AML-193 (cell line): ENCODE results near the gene OR2T8.

Experiments used
- DNase-seq, 2 experiments: peaks; one replicate each; lab custom pipeline; 2025; lab: John Stamatoyannopoulos, UW

Gene OR2T8, protein sequence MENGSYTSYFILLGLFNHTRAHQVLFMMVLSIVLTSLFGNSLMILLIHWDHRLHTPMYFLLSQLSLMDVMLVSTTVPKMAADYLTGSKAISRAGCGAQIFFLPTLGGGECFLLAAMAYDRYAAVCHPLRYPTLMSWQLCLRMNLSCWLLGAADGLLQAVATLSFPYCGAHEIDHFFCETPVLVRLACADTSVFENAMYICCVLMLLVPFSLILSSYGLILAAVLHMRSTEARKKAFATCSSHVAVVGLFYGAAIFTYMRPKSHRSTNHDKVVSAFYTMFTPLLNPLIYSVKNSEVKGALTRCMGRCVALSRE

DNA sequence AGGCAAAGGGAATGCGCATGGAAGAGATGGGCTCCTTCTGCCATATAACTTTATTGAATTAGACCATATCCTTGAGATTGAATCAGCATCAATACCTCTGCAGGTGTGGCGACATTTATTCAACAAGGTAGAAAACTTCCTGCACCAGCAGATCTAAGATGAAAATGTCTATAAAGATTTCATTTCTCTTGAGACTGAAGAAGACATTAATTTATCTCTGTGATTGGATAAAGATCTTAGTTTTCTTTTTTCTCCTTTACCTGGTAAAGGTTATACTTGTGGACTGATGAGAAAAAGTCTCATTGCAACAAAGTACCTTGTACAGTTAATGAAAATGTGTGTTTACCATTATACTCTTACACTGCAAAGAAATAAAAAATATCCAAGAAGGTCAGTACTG is at the start of gene OR2T8:
TSS of gene OR2T8 (plus strand) at position 301 of the 400 bp plus-strand sequence. CDS start 766 bp downstream, outside the sequence.
- no peak for DNase-seq

DNA sequence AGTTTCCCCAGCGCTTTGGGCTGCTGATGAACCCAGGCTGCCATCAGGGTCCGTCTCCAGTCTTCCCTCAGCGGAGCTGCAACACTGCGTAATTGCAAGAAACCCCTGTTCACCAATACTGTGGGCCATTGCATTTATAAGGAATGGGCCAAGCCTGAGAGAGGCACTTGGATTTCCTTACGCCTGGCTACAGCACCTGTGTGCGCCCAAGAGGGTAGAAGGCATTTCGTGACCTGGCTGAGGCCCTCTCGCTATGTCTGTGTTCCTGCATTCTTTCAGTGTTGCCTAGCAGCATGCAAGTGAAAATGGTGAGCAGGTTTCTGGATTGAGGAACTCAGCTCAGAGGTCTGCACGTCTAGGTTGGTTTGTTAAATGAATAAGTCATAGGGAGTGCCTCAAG is 36.7 kb upstream of the OR2T8 start:
- DNase-seq, result no peak

DNA sequence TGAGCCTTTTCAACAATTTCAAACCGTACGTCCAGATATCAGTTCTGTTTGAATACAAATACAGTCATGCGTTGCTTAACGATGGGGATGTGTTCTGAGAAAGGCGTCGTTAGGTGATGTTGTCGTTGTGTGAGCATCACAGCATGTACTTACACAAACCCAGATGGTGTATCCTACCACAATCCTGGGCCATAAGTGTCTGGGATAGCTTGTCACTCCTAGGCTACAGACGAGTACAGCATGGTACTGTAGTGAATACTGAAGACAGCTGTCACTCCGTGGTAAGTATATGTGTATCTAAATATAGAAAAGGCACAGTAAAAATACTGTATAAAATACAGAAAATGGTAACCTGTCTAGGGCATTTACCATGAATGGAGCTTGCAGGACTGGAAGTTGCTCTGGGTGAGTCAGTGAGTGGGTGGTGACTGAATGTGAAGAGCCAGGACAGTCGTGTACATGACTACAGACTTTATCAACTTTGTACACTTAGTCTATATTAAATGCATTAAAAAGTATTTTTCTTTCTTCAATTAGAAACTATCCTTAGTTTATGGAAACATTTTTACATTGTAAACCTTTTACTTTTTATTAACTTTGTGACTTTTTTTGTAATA is 35.1 kb upstream of the OR2T8 start:
- DNase-seq, result no peak

DNA sequence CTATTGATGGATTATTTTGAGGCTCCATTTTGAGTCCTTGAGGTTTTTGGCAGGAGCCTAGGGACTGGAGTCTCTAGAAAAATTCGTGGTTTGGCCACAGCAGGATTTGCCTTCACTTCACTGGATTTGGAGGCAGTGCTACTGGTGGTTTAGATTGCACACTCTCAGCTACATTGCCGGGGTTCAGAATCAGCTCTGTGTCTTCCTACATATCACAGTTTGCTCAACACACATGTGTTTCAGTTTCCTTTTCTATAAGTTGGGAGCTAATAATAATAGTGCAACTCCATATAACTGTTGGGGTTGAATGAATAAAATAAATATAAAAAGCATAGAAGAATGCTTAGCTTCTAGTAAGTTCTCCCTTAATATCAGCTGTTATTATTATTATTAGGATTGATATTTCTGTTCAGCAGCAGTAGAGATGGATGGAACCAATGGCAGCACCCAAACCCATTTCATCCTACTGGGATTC is 24.9 kb upstream of the OR2T8 start, which contains the start of gene OR2W3:
TSS of gene OR2W3 (plus strand) at position 425 of the 475 bp plus-strand sequence. CDS start at position 425, 0 bp downstream.
- DNase-seq, result no peak

DNA sequence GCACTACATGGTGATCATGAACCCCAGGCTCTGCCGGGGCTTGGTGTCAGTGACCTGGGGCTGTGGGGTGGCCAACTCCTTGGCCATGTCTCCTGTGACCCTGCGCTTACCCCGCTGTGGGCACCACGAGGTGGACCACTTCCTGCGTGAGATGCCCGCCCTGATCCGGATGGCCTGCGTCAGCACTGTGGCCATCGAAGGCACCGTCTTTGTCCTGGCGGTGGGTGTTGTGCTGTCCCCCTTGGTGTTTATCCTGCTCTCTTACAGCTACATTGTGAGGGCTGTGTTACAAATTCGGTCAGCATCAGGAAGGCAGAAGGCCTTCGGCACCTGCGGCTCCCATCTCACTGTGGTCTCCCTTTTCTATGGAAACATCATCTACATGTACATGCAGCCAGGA is 24.1 kb upstream of the OR2T8 start:
- no peak for DNase-seq

DNA sequence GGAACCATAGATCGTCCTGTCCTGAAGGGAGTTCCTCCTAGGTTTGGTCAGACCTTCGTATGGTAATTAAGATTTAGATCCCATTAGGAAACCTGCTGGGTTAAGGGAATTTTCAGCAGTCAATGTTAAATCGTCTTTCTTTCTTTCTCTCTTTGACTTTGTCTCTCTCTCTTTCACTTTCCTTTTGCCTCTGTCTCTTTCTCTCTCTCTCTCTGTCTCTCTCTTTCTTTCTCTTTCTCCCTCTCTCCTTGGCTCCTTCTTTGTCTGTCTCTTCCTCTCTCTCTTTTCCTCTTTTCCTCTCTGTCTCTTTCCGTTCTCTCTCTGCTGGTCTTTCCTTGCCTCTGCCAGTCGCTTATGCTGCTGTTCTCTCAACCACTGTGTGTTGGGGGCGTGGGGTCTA is 15.9 kb upstream of the OR2T8 start:
- no peak for DNase-seq

DNA sequence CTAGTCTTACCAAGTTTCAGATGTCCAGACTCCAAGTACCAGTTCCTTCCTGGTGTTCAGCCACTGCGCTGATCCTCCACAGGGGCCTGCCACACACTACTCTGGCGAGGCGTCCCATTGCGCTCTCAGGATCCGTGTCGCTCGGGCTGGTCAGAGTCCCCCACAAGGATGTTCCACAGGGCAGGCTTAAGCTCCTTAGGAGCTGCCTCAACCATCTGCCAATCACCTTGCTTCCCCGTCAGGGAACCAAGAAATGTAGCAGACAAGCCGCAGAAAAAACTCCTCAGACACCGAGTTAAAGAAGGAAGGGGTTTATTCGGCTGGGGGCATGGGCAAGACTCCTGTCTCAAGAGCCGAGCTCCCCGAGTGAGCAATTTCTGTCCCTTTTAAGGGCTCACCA is 14.9 kb upstream of the OR2T8 start:
- DNase-seq, result no peak

DNA sequence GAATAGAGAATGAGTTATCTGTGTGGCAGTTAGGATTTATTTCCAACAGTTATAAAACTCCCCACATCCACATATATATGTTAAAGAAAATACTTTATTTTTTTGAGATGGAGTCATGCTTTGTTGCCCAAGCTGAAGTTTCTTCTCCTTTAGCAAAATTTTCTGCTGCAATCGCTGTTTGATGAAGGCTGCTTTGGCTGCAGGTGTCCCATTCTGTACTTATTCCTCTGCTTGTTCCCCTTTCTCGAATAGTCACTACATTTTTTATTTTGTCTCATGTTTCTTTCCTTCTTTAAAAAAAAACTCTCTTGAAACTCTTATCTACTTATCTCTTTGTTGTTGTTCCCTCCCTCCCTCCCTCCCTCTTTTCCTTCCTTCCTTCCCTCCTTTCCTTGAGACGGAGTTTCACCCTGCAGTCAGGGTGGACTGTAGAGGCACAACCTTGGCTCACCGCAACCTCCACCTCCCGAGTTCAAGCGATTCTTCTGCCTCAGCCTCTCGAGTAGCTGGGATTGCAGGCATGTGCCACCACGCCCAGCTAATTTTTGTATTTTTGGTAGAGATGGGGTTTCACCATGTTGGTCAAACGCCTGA is 14.0 kb upstream of the OR2T8 start:
- no peak for DNase-seq

DNA sequence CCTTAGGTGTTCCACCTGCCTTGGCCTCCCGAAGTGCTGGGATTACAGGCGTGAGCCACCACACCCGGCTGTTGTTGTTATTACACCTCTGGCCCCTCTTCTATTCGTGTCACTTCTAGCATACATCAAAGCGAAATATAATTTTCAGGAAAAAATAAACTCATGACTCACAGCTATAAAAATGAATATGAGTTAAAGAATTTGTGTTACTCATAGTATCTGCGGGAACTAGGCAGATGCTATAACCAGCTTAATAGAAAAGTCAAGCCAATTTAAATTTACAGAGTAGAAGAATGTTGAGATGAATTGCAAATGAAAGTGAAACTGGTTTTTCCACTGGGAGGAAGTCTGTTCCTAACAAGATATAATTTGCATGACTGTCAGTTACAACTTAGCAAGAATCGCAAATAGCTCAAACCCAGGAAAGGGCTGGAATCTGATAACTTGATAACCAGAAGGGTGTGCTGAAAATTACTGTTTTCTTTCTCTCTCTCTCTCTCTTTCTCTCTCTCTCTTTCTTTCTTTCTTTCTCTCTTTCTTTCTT is 13.5 kb upstream of the OR2T8 start:
- DNase-seq, result peak; percentile 12 to 17

DNA sequence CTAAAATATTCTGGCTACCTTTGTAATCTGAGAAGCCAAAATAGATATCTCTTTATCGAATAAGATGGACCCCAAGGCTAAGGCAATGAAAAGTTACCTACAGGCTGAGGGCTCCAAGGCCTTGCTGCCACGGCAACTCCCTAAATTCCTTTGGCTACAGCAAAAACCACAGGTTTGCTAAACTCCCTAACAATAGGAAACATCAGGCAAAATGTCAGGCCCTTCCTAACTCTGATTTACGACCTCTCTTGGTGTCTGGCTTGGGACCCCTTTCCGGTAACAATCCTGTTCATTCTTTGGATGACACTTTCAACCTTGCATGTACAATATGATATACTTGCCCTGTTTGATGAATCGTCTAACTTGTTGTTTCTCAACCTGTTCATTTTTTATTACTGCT is 11.3 kb upstream of the OR2T8 start:
- no peak for DNase-seq

DNA sequence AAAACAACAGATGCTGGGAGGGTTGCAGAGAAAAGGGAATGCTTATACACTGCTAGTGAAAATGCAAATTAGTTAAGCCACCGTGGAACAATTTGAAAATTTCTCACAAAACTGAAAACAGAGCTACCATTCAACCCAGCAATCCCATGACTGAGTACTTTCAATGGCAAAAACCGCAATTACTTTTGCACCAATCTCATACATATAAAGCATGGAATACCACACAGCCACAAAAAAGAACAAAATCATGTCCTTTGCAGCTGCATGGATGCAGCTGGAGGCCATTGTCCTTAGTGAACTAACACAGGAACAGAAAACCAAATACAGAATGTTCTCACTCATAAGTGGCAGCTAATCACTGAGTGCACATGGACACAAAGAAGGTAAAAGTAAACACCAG is 6.3 kb upstream of the OR2T8 start:
- DNase-seq, result no peak

DNA sequence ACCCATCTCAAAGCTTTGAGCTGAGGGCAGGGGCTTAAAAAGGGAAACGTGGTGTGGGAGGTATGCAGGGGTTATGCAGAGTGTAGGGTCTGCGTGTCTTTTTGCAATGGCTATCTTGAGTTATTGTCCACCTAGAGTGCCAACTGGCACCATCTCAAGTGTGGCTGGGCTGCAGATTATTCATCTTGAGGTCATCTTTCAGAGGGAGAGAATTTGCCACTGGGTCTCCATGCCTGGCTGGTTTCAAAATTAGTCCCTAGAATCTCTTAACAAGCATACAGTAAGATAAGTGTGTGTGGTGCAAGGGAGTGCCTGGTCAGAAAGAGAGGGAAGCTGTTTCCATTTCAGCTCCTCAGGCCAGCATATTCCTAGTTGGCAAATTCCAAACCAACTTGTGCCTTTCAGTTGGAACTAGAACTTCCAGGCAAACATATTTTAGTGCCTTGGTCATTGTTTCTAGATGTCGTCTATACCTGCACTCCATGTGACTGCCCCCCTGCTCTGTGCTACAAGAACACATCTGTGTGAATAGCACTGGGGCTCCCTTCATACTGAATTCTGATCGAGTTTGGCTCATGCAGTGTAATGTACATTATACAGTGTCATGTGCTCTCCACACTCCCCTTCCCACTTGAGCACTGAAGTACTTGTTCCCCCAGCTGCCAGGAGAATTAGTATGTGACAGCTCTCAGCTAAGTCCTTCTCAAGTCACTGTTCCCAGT is 5.0 kb upstream of the OR2T8 start:
- DNase-seq, result no peak

DNA sequence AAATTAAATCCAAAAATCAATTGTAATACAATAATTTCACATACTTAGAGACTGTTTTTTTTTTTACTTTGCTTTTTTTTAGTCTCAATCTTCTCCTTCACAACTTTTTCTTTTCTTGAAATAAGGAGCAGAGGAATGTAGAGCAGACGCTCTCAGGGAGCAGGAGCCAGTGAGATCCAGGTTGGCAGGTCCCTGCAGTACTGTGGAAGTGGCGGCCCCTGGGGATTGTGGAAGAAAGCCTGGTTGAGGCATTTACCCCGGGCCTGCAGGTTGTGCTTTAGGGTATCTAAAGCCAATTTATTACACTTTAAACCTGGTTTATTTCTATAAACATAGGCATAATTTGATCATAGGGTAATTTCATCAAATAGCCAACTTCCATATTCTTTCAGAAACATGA is 3.9 kb downstream of the OR2T8 start:
- no peak for DNase-seq

DNA sequence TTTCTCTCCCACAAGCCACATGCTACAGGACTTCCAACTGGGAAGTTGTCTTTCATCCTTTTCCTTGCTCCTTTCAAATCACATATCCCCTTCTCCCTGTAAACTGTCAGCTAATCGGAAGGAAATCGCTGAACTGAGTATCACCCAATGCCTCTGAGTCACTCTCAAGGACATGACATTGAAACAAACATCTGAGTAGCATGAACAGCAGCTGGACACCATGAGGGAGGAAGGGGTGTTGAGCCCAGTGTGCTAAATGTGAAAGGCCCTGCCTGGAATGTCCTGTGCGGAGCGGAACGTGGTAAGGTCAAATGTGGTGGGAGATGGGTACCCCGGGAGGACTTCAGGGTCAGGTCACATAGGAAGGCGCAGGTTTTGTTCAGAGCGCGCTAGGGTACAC is 4.8 kb downstream of the OR2T8 start, which contains the start of gene OR2AJ1:
TSS of gene OR2AJ1 (plus strand) at position 22 of the 400 bp plus-strand sequence. CDS start 8,880 bp downstream, outside the sequence.
- DNase-seq, result no peak

DNA sequence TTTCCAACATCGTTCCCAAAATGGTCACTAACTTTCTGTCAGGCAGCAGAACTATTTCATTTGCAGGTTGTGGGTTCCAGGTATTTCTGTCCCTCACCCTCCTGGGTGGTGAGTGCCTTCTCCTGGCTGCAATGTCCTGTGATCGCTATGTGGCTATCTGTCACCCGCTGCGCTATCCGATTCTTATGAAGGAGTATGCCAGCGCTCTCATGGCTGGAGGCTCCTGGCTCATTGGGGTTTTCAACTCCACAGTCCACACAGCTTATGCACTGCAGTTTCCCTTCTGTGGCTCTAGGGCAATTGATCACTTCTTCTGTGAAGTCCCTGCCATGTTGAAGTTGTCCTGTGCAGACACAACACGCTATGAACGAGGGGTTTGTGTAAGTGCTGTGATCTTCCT is 13.9 kb downstream of the OR2T8 start:
- DNase-seq, result no peak

DNA sequence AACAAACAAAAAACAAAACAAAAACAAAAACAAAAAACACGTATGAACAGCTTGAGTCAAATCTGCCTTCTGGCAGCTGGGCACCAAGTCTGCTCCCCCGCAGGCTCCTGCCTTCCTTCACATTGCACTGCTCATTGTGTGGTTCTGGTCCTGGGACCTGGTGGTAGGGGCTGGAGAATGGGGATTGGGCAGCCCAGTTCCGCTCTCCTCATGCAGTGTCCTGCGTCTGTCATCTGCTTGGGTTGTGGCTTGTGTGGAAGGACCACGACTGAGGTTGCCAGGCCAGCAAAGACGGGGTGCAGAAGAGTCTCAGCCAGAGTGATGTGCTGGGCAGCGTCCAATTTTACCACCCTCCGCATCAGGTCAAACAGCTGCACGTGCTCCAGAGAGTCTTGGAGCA is 15.7 kb downstream of the OR2T8 start:
- DNase-seq, result no peak

DNA sequence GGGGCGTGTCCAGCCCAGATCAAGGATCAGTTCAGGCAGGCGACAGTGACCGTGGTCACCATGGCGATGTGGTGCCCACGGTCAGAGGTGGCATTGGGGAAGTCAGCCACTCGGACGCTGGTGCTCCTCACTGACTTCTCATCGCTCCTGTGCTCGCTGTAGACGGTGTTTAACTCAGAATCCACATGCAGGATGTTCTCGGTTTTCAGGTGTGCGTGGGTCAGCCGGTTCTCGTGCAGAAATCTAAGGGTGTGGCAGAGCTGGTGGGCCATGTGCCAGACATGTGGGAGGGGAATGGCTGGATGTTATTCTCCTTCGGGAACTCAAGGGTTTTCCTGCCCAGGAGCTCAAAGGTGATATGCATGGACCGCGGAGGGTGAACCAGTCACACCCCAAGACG is 16.4 kb downstream of the OR2T8 start:
- DNase-seq, result no peak

DNA sequence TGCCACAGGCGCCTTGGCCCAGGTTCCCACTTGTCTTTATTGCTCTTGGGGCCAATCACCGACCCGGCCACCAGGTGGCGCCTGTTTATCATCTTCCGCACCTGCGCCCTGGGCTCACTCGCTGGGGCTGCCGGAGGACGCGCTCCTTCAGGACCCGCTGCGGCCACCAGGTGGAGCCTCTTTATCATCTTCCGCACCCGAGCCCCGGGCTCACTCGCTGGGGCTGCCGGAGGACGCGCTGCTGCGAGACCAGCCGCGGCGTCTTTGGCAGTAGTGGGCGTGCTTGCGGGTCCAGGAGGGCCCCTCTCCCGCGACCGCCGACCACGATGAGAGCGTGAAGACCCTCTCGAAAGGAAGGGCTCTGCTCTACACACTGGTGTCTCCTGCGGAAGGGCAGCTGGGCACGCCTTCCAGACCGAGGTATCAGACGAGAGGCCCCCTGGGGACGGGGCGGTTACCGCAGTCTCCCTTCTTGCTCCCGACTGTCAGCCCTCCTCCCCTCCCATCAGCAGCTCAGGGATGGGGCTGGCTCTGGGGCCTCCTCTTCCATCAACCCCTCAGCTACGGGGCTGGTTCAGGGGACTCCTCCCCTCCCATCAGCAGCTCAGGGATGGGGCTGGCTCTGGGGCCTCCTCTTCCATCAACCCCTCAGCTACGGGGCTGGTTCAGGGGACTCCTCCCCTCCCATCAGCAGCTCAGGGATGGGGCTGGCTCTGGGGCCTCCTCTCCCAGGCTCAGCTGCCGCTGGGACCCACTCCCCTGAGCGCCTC is 17.1 kb downstream of the OR2T8 start:
- DNase-seq, result peak; percentile 72 to 86

DNA sequence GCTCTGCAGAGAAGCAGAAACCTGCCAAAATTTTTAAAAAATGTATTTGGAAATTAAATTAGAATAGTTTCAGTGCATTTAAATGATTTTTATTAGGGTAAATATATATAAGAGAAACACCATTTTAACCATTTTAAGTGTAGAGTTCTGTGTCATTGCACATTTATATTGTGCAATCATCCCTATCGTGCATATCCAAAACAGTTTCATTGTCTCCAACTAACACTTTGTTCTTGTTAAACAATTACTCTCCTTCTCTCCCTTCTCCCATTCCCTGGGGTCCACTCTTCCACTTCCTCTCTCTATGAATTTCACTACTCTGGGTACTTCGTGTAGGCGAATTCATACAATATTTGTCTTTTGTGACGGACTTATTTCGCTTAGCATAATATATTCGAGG is 22.6 kb downstream of the OR2T8 start:
- DNase-seq, result no peak

DNA sequence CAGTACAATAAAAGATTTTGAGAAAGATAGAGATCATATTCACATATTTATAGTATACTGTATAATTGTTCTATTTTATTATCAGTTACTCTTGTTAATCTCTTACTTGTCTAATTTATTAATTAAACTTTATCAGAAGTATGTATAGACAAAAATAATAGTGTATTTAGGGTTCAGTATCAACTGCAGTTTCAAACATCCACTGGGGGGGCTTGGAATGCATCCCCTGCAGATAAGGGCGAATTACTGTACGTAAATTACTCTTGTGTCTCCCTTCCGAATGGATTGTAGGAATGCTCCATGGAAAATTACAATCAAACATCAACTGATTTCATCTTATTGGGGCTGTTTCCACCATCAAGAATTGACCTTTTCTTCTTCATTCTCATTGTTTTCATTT is 28.5 kb downstream of the OR2T8 start, which contains the start of gene OR2L8:
TSS of gene OR2L8 (plus strand) at position 301 of the 400 bp plus-strand sequence. CDS start at position 301, 0 bp downstream.
- DNase-seq, result no peak

DNA sequence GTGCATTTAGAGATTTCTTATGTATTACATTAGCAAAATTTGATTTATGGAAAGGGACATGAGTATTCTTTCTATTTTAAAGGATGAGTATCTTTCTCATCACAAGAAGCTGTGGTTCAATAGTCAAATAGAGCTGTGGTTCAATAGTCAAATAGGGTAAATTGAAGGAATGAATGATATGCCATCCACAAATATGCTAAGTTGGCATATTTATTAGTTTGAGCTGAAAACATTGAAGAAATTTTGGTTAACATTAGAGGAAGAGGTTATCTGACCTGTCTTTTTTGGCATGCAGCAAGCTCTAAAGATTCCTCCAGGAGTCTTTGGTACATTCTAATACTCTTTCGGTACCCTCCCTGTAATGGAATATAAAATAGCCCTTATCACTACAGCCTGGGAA is 33.4 kb downstream of the OR2T8 start:
- no peak for DNase-seq
